ENCODE data around the gene CTTNBP2.

- TF ChIP-seq ZNF274 (IDR thresholded peaks at IDR 0.05; ENCODE audit: low read length), result no peak
- no peak for TF ChIP-seq ZNF274 (tag by site-specific recombination; IDR thresholded peaks at IDR 0.05; ENCODE audit: borderline replicate concordance)
- no peak for TF ChIP-seq ZNF473 (tag by site-specific recombination; IDR thresholded peaks at IDR 0.05)
Measured at GRCh38 chr7:117827862-117828261, 45.4 kb downstream of the CTTNBP2 start.
